Lung microvascular endothelial cell (primary cell): ENCODE data around the gene GDF9. TPM values are rescaled to one million over a fixed set of nuclear protein-coding genes. Genes with fewer than 3 reads are reported as not detected.

ENCODE experiments used
- DNase-seq, 2 donors: peaks; one replicate each; pipeline versions ENCODE4 v3.0.0 to v3.0.0-alpha.2; 2010; ENCODE audit warnings: low read depth in 2 of 2
- total RNA-seq: library from RNA; depleted of rRNA; stranded (reverse); fragments of >200 nt; gene quantifications from 2 replicates; pipeline ENCODE4 v1.2.1, GENCODE V29; 2014

GDF9 gene
- total RNA-seq, 1 donor from 2014 or later = not detected

DNA sequence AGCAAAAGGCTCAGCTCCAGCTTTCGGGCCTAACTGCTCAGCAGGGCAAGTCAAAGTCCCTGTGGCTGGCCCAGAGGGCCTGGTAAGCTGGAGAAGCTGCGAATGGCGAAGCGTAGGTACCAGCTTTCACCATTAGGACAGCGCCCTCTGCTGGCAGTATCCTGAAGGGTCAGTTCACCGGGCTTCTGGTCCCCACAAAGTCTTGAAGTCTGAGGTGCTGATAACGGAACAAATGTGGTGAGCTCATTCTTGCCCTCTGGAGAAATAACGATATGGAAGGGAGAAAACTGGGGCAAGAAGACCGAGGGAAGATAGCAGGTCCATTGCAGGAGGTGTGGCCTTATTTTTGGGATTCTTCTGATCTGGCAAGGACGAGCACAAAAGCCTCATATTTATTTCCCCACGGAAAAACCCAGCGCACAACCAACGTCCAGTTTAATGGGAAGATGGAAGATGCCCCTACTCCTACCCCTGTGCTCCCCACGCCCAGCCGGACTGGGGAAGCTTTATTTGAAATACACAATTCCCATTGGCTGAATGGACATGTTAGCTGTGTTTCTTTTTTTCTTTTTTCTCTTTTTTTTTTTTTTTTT, 46.0 kb downstream of the GDF9 start:
- peak; percentile 92 for DNase-seq

DNA sequence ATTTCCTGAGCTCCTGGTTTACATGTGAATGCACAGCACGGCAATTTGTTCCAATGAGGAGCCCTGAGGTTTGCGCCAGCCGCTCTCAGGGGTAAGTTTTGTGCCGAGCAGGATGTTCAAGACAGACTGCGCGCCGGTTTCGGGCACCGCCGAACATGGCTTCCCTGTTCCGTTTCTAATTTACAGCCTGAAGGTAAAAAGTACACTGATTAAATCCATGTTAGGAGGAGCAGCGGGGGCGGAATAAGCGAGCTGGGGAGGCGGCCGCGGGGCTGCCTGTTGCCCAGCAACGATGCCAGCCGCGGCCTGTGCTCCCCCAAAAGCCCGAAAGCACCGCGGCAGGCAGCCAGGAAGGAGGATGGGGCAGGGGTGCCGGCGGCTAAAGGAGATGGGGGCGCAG, 46.8 kb downstream of the GDF9 start:
- DNase-seq = no peak

GRCh38 chr5:132817011-132817410, 49.3 kb downstream of the GDF9 start:
- DNase-seq = no peak

DNA sequence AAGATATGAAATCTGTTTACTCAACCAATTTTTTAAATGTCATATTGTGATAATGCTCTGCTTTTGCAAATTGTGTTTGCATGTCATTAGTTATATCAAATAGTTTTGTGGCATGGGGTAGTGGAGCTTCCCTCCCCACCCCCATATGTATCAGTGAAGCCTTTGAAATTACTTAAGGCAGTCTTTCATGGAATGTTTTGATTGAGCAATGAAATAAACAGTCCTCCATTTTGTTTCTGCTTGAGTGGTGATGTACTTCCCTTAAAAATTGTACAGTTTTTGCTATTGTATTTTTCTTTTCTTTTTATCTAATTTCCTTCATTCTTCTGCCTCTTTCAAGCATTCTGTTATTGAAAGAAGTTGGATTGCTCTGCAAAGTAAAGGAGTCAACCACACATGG, 49.7 kb downstream of the GDF9 start:
- no peak for DNase-seq

GRCh38 chr5:132816083-132816482, 50.2 kb downstream of the GDF9 start:
- no peak for DNase-seq

DNA sequence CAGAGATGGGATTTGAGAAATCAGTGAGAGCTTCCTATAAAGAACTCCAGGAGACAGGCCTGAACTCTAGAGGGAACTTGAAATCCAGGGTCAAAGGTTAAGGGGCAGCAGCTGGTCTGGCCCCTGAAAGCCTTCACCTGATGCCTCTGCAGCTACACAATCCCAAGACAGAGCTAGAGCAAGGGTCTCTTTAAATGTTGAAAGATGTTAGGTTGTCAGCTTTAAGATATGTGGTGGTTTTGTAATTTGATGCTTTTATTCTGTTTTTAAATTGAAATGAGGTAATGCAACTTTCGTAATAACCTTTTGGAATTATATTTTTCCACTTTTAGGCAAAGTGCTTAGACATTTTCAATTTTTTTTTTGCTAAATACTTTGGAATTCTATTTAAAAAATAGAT, 50.8 kb downstream of the GDF9 start:
- no peak for DNase-seq

GRCh38 chr5:132814503-132815294, 51.6 kb downstream of the GDF9 start:
- no peak for DNase-seq

DNA sequence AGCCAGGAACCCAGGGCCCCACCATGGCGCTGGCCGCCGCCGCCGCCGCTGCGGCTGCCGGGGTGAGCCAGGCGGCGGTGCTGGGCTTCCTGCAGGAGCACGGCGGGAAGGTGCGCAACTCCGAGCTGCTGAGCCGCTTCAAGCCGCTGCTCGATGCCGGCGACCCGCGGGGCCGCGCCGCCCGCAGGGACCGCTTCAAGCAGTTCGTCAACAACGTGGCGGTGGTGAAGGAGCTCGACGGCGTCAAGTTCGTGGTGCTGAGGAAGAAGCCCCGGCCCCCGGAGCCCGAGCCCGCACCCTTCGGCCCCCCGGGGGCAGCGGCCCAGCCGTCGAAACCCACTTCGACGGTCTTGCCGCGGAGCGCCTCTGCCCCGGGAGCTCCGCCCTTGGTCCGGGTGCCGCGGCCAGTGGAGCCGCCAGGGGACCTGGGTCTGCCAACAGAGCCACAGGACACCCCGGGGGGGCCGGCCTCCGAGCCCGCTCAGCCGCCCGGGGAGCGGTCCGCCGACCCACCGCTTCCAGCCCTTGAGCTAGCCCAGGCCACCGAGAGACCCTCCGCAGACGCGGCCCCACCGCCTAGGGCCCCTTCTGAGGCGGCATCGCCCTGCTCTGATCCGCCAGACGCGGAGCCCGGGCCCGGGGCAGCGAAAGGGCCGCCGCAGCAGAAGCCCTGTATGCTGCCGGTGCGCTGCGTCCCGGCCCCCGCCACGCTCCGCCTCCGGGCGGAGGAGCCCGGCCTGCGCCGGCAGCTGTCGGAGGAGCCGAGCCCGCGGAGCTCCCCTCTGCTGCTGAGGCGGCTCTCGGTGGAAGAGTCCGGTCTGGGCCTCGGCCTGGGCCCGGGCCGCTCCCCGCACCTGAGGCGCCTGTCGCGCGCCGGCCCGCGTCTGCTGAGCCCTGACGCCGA, 52.4 kb downstream of the GDF9 start:
- DNase-seq = peak; percentile 15 to 20

DNA sequence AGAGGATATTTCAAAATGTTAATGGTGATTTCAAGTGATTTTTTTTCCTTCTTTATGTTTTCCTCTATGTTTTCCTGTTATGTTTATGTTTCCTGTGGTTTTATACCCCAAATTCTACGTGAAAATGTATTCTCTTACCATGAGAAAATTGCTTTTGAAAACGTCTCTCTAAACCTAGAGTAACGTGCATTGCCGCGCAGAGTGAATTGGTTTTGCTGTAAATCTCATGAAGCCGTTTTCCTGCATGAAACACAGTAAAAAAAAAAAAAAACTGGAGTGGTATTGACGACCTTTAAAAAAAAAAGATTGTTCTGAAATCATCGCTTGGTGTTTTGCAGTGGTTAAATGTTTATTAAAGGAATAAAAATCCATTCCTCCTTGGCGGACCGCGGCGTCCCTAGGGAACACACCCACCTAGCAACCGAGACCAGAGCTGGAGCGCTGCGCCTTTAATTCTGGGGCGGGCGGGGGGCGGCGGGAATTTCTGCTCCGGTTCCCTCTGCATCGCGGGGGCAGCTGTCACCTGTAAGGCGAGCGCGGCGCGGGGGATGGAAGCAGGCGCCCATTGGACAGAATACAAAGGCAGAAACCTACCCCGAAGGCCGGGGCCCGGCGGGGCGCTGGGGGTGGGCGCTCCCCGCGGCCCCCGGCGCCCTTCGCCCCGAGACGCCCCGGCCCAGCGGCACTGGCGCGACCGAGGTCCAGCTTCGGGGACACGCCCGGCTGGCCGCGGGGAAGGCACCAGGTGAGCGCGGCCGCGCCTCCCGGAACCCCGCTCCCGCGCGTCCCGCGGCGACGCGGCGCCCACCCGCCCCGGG, 53.3 kb downstream of the GDF9 start, which contains the start of gene SOWAHA:
Gene SOWAHA, plus strand, starts transcription at position 522 of the 818 bp plus-strand sequence. CDS start 320 bp downstream, outside the sequence.
- DNase-seq = no peak

- DNase-seq = no peak
Measured at GRCh38 chr5:132812123-132812765, 54.0 kb downstream of the GDF9 start.

Other genes with a start within 250 kb of the GDF9 start
- gene IL13, start 208.3 kb downstream of the GDF9 start, total RNA-seq = not detected in 2 replicates
- gene IL4, start 192.5 kb downstream of the GDF9 start, total RNA-seq = not detected in 2 replicates
- gene KIF3A, start 128.9 kb downstream of the GDF9 start, total RNA-seq = 3.9 and 4.2 TPM in 2 replicates
- gene CCNI2, start 119.0 kb downstream of the GDF9 start, total RNA-seq = under 0.01 TPM in 1 of 2 replicates, not detected in the other
- gene SEPTIN8, start 89.2 kb downstream of the GDF9 start, total RNA-seq = 29.2 and 30.7 TPM in 2 replicates
- not detected in 2 replicates for gene SOWAHA, start 53.2 kb downstream of the GDF9 start, total RNA-seq
- 1.4 and 1.5 TPM in 2 replicates for gene SHROOM1, start 35.8 kb downstream of the GDF9 start, total RNA-seq
- gene UQCRQ, start 173 bp upstream of the GDF9 start, total RNA-seq = 91.5 and 111 TPM in 2 replicates
- gene LEAP2, start 7.2 kb upstream of the GDF9 start, total RNA-seq = under 0.01 TPM in 1 of 2 replicates, not detected in the other
- 19.8 and 20.4 TPM in 2 replicates for gene AFF4, start 97.2 kb upstream of the GDF9 start, total RNA-seq
- 13.1 and 14.3 TPM in 2 replicates for gene ZCCHC10, start 160.1 kb upstream of the GDF9 start, total RNA-seq
- 74.8 and 79.1 TPM in 2 replicates for gene HSPA4, start 185.5 kb upstream of the GDF9 start, total RNA-seq